SK-N-SH (cell line): ENCODE results near the gene SLC36A4.

Experiments used
- CTCF ChIP-seq: fragments of 200-600 bp; sonication (generic); IDR thresholded peaks from 2 replicates; pipeline ENCODE4 v1.6.1; 2017; ENCODE audit warnings: antibody characterized with exemption, mild to moderate bottlenecking, moderate library complexity
- EZH2phosphoT487 ChIP-seq: fragments of 200-600 bp; sonication (generic); IDR thresholded peaks from 2 replicates; pipeline ENCODE4 v1.6.1; 2017; ENCODE audit warnings: low read depth, mixed run types, mild to moderate bottlenecking, antibody characterized with exemption, moderate library complexity, borderline replicate concordance
- MAX ChIP-seq: IDR thresholded peaks from 2 replicates; pipeline ENCODE4 v1.4.0; 2012; ENCODE audit warnings: low read depth
- RAD21 ChIP-seq: IDR thresholded peaks from 2 replicates; pipeline ENCODE4 v1.6.1; 2012; ENCODE audit warnings: mild to moderate bottlenecking, low read length
- RCOR1 ChIP-seq: fragments of 150-350 bp; IDR thresholded peaks from 2 replicates; pipeline ENCODE4 v1.6.1; 2017; ENCODE audit warnings: antibody characterized with exemption, low read length

DNA sequence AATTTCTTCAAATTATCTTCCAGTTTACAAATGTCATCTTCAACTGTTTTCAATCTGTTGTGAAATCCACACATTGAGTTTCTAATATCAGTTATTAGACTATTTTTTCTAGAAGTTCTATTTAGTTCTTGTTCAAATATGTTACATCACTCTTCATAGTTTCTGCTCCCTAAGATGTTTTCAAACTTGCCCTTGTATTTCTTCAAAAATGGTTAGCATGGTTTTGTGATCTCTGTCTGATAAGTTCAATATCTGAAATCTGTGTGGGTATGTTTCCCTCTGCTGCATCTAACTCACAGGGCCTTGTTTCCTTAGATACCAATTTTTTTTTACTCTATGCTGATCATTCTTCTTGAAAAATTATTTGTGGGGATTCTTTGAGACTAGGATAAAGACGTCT, 46.2 kb upstream of the SLC36A4 start:
- TF ChIP-seq MAX (no peak), EZH2phosphoT487 (no peak), RAD21 (no peak), RCOR1 (no peak), CTCF (no peak)
